GM12878 (cell line): ENCODE data around the gene RPS6KA2. TPM values are rescaled to one million over a fixed set of nuclear protein-coding genes. Genes with fewer than 3 reads are reported as not detected.

Experiments
- ATAC-seq: fragments of 200-7000 bp; cut with Tn5 transposase; 3 replicates; pipeline ENCODE4 v1.9.1; 2020; ENCODE audit warnings: mild to moderate bottlenecking, moderate library complexity
- BruUV-seq: library from RNA; stranded (reverse); fragments of 400-500 nt; replicated peaks from 2 replicates; lab custom pipeline; 2021; lab: Mats Ljungman, UMichigan
- CTCF ChIA-PET: fragments of 300-600 bp; sonication (Branson Sonifier 250); formaldehyde crosslinking; extraction: SDS; loops from one replicate; lab custom pipeline; 2021; ENCODE audit warnings: inconsistent platforms; lab: Yijun Ruan, JAX
- POLR2A ChIA-PET: fragments of 350-600 bp; formaldehyde crosslinking; extraction: SDS; loops from one replicate; lab custom pipeline; 2021; ENCODE audit warnings: inconsistent platforms; lab: Charles Lee
- RAD21 ChIA-PET: fragments of 300-600 bp; sonication (Branson Sonifier 250); formaldehyde crosslinking; loops from one replicate; lab custom pipeline; 2023; ENCODE audit warnings: antibody characterized with exemption; ENCODE audit not compliant: unreplicated experiment; lab: Charles Lee
- SMC1A ChIA-PET: fragments of 300-600 bp; sonication (Branson Sonifier 250); formaldehyde crosslinking; loops from one replicate; lab custom pipeline; 2023; ENCODE audit not compliant: unreplicated experiment, uncharacterized antibody; lab: Charles Lee
- DNase-seq: peaks from one replicate; pipeline ENCODE4 v3.0.0-alpha.2; 2011; ENCODE audit warnings: low read depth, low spot score
- FAIRE-seq: peaks from 3 replicates; lab custom pipeline; 2011; peaks lifted over from hg19 to GRCh38; lab: Jason Lieb, UNC
- H2AFZ ChIP-seq: 2 replicates; pipeline ENCODE4 v1.6.0; 2011; ENCODE audit warnings: low read depth, low read length, control low read depth; ENCODE audit not compliant: control insufficient read depth
- H3K27ac ChIP-seq: 2 replicates; pipeline ENCODE4 v1.5.1; 2011; ENCODE audit warnings: control low read depth; ENCODE audit not compliant: control insufficient read depth, insufficient read depth
- H3K27me3 ChIP-seq, 2 experiments: replicated peaks in 1 of 2; 2 replicates each; pipeline versions ENCODE4 v1.6.0 to v1.6.1; 2011; ENCODE audit warnings: low read length in 1 of 2; ENCODE audit not compliant: control insufficient read depth in 2 of 2, insufficient read depth in 2 of 2
- H3K36me3 ChIP-seq, 2 experiments: 2 replicates each; pipeline ENCODE4 v1.5.1; 2011; ENCODE audit warnings: low read length in 1 of 2; ENCODE audit not compliant: control insufficient read depth in 2 of 2, insufficient read depth in 2 of 2
- H3K4me1 ChIP-seq: 2 replicates; pipeline ENCODE4 v1.6.1; 2011; ENCODE audit warnings: mild to moderate bottlenecking, low read length, moderate library complexity, mixed read lengths; ENCODE audit not compliant: control insufficient read depth, insufficient read depth
- H3K4me2 ChIP-seq: 2 replicates; pipeline ENCODE4 v1.6.0; 2011; ENCODE audit warnings: control low read depth; ENCODE audit not compliant: control insufficient read depth, insufficient read depth
- H3K4me3 ChIP-seq: fragments of 200-600 bp; sonication (generic); 2 replicates; pipeline ENCODE4 v1.5.1; 2016
- H3K79me2 ChIP-seq: 2 replicates; pipeline ENCODE4 v1.6.0; 2011; ENCODE audit warnings: low read length; ENCODE audit not compliant: control insufficient read depth, insufficient read depth
- H3K9ac ChIP-seq: 2 replicates; pipeline ENCODE4 v1.8.0; 2011; ENCODE audit warnings: low read length, control low read depth, mixed read lengths; ENCODE audit not compliant: control insufficient read depth, insufficient read depth
- H3K9me3 ChIP-seq: replicated peaks from 3 replicates; pipeline ENCODE4 v1.5.1; 2011; ENCODE audit warnings: mild to moderate bottlenecking, low read length; ENCODE audit not compliant: control insufficient read depth, insufficient read depth
- H4K20me1 ChIP-seq: 2 replicates; pipeline ENCODE4 v1.6.0; 2011; ENCODE audit not compliant: control insufficient read depth, insufficient read depth
- NFXL1 ChIP-seq: fragments of 450-650 bp; IDR thresholded peaks from 2 replicates; pipeline ENCODE4 v1.6.1; 2017; ENCODE audit warnings: antibody characterized with exemption, mild to moderate bottlenecking, borderline replicate concordance
- SMARCA5 ChIP-seq: fragments of 450-650 bp; IDR thresholded peaks from 2 replicates; pipeline ENCODE4 v1.6.1; 2017; ENCODE audit warnings: mild to moderate bottlenecking
- WGBS: methylation state at CpG from one replicate; pipeline ENCODE4 v1.1.6; 2016; ENCODE audit warnings: low lambda C conversion rate; ENCODE audit not compliant: insufficient replicate concordance, insufficient coverage; ENCODE audit errors: missing lambda C conversion rate; 5-methylcytosine and 5-hydroxymethylcytosine counted together
- in situ Hi-C: fragments of 300-500 bp; cut with MboI; formaldehyde crosslinking; loops from 9 replicates; pipeline ENCODE4 v1.14.3; 2018; ENCODE audit warnings: mixed read lengths
- intact Hi-C: fragments of 100-400 bp; cut with micrococcal nuclease; formaldehyde crosslinking; loops from one replicate; pipeline ENCODE4 v1.14.2; 2022; ENCODE audit not compliant: unreplicated experiment
- polyA plus RNA-seq, 11 experiments: library from polyadenylated mRNA; depleted of rRNA in 4 of 11; unstranded in 6 of 11; stranded (reverse) in 5 of 11; fragments of >200 nt; fragmentation: Nextera tagmentation in 4 of 11; fragmentation: Illumina TruSeq in 1 of 11; extraction: Ambion mirVana in 4 of 11; extraction: Trizol in 1 of 11; gene quantifications; 1 replicate in 1 of 11; 2 replicates in 10 of 11; pipeline versions ENCODE4 v1.2.1 to v1.2.3, GENCODE V29; 2011 to 2016; ENCODE audit warnings: inconsistent platforms in 2 of 11, missing spikeins in 2 of 11, low read depth in 1 of 11
- total RNA-seq, 4 experiments: library from RNA; depleted of rRNA in 3 of 4; stranded (reverse); fragments of >200 nt in 3 of 4; fragmentation: Illumina TruSeq in 1 of 4; extraction: Trizol in 1 of 4; gene quantifications; 2 replicates each; pipeline versions ENCODE4 v1.2.1 to v1.2.3, GENCODE V29; 2013 to 2021
- TF ChIP-seq, protein P1 (sequence below): fragments of 450-650 bp; formaldehyde crosslinking; IDR thresholded peaks from 2 replicates; pipeline ENCODE4 v1.4.0; 2020; ENCODE audit warnings: mild to moderate bottlenecking, moderate library complexity

RPS6KA2 gene
- total and polyA plus RNA-seq, 10 of the 15 experiments (the other 5 are each of a cell fraction or from before 2014, with no cell fraction given), result 0.02 to 1.0 (median 0.22) TPM; not detected in 1

GRCh38 chr6:166386111-166386510, 240.9 kb downstream of the RPS6KA2 start:
- ChIA-PET RAD21 (interaction anchor here (0.7 kb wide), 1 partner anchor 15 kb away, joined by 3 read pairs; no protein-coding TSS in a partner anchor), POLR2A (no interaction called here), CTCF (interaction anchor here (1.1 to 7.2 kb wide), 4 partner anchors 14 to 73 kb away, joined by 3 to 51 read pairs (median 13); no protein-coding TSS in a partner anchor), SMC1A (interaction anchor here (1.2 to 3.0 kb wide), 4 partner anchors 14 to 105 kb away, joined by 4 to 16 read pairs (median 5); no protein-coding TSS in a partner anchor)
- no peak overlapping the region for H3K4me3 ChIP-seq
- in situ Hi-C loops, result loop anchor here (5.0 kb wide), 1 partner anchor 109 kb away; no protein-coding TSS in a partner anchor
- H3K4me1 ChIP-seq, result peaks cover 5% of the 10 kb centered on the region
- TF ChIP-seq, protein P1, sequence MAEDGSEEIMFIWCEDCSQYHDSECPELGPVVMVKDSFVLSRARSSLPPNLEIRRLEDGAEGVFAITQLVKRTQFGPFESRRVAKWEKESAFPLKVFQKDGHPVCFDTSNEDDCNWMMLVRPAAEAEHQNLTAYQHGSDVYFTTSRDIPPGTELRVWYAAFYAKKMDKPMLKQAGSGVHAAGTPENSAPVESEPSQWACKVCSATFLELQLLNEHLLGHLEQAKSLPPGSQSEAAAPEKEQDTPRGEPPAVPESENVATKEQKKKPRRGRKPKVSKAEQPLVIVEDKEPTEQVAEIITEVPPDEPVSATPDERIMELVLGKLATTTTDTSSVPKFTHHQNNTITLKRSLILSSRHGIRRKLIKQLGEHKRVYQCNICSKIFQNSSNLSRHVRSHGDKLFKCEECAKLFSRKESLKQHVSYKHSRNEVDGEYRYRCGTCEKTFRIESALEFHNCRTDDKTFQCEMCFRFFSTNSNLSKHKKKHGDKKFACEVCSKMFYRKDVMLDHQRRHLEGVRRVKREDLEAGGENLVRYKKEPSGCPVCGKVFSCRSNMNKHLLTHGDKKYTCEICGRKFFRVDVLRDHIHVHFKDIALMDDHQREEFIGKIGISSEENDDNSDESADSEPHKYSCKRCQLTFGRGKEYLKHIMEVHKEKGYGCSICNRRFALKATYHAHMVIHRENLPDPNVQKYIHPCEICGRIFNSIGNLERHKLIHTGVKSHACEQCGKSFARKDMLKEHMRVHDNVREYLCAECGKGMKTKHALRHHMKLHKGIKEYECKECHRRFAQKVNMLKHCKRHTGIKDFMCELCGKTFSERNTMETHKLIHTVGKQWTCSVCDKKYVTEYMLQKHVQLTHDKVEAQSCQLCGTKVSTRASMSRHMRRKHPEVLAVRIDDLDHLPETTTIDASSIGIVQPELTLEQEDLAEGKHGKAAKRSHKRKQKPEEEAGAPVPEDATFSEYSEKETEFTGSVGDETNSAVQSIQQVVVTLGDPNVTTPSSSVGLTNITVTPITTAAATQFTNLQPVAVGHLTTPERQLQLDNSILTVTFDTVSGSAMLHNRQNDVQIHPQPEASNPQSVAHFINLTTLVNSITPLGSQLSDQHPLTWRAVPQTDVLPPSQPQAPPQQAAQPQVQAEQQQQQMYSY, result no peak
- TF ChIP-seq SMARCA5, result no peak
- no peak for TF ChIP-seq NFXL1
- H3K27me3 ChIP-seq, result no peaks in the 10 kb centered on the region
- no peak overlapping the region for H2AFZ ChIP-seq
- DNase-seq, result no peak
- ATAC-seq, result no peak
- intact Hi-C loops, result no loop called here
- no peaks in the 10 kb centered on the region for H4K20me1 ChIP-seq
- no peak overlapping the region for H3K27ac ChIP-seq
- no peak for FAIRE-seq
- H3K36me3 ChIP-seq, result no peaks in the 10 kb centered on the region
- H3K9me3 ChIP-seq, result no peaks in the 10 kb centered on the region
- H3K4me2 ChIP-seq, result no peak overlapping the region
- H3K9ac ChIP-seq, result no peak overlapping the region
- BruUV-seq, result no TSS peak
- WGBS, result 96% methylated on average over 9 of the region's 9 CpGs
- peaks cover 18% of the 10 kb centered on the region for H3K79me2 ChIP-seq
